PC-3 (cell line): ENCODE results near the gene SPIN2B.

Experiments
- CTCF ChIP-seq: fragments of 300-600 bp; sonication (generic); conservative IDR thresholded peaks from 2 replicates; pipeline ENCODE4 v1.5.1; 2017; ENCODE audit warnings: antibody characterized with exemption, low read depth, mild to moderate bottlenecking, low read length
- EZH2 ChIP-seq: fragments of 300-600 bp; sonication (generic); IDR thresholded peaks from one replicate; pipeline ENCODE4 v1.6.1; 2017; ENCODE audit warnings: antibody characterized with exemption, mild to moderate bottlenecking, low read length; ENCODE audit not compliant: unreplicated experiment

- no peak for TF ChIP-seq CTCF
- TF ChIP-seq EZH2: no peak
Observed at GRCh38 chrX:57155171-57155570, 33.8 kb upstream of the SPIN2B start.
